PC-3 (cell line): Measurements from ENCODE around the gene LAYN. TPM values are rescaled to one million over a fixed set of nuclear protein-coding genes. Genes with fewer than 3 reads are reported as not detected.
A peak's percentile ranks its signal among the peaks of the same experiment; 100 is the strongest.

ENCODE experiments used
- ATAC-seq: fragments of 200-7000 bp; cut with Tn5 transposase; 2 replicates; pipeline ENCODE4 v1.9.1; 2020; ENCODE audit warnings: mild to moderate bottlenecking, moderate library complexity
- BruUV-seq: library from RNA; stranded (reverse); fragments of 400-500 nt; replicated peaks from 2 replicates; lab custom pipeline; 2021; lab: Mats Ljungman, UMichigan
- CTCF ChIA-PET: fragments of 300-600 bp; sonication (Branson Sonifier 250); formaldehyde crosslinking; loops from one replicate; lab custom pipeline; 2022; ENCODE audit warnings: antibody characterized with exemption; lab: Charles Lee
- POLR2A ChIA-PET: fragments of 300-600 bp; sonication (Branson Sonifier 250); formaldehyde crosslinking; loops from one replicate; lab custom pipeline; 2022; ENCODE audit warnings: antibody characterized with exemption; ENCODE audit not compliant: unreplicated experiment; lab: Charles Lee
- DNase-seq: peaks from one replicate; pipeline ENCODE4 v3.0.0-alpha.2; 2015
- H2AFZ ChIP-seq: fragments of 300-600 bp; sonication (generic); 2 replicates; pipeline ENCODE4 v1.6.0; 2016; ENCODE audit warnings: antibody characterized with exemption, low read length
- H3F3A ChIP-seq: fragments of 300-600 bp; sonication (generic); one replicate; pipeline ENCODE4 v1.6.0; 2017; ENCODE audit warnings: antibody characterized with exemption, low read length, control low read depth, mild to moderate bottlenecking; ENCODE audit not compliant: unreplicated experiment
- H3K27ac ChIP-seq: fragments of 300-600 bp; sonication (generic); 2 replicates; pipeline ENCODE4 v1.5.1; 2016; ENCODE audit warnings: mild to moderate bottlenecking, low read length
- H3K27me3 ChIP-seq: fragments of 300-600 bp; sonication (generic); 2 replicates; pipeline ENCODE4 v1.6.1; 2016; ENCODE audit warnings: low read length, mixed read lengths
- H3K36me3 ChIP-seq: fragments of 300-600 bp; sonication (generic); 2 replicates; pipeline ENCODE4 v1.6.1; 2016; ENCODE audit warnings: low read depth, mixed run types, low read length, mixed read lengths
- H3K4me1 ChIP-seq: fragments of 300-600 bp; sonication (generic); 2 replicates; pipeline ENCODE4 v1.5.1; 2016; ENCODE audit warnings: low read length; ENCODE audit not compliant: insufficient read depth
- H3K4me2 ChIP-seq: fragments of 300-600 bp; sonication (generic); 2 replicates; pipeline ENCODE4 v1.6.0; 2016; ENCODE audit warnings: low read length
- H3K4me3 ChIP-seq: fragments of 300-600 bp; sonication (generic); 2 replicates; pipeline ENCODE4 v1.5.1; 2016; ENCODE audit warnings: mild to moderate bottlenecking, low read length, mixed read lengths
- H3K79me2 ChIP-seq: fragments of 300-600 bp; sonication (generic); 2 replicates; pipeline ENCODE4 v1.6.1; 2017; ENCODE audit warnings: low read length, mixed read lengths
- H3K9ac ChIP-seq: fragments of 300-600 bp; sonication (generic); 2 replicates; pipeline ENCODE4 v1.6.0; 2016; ENCODE audit warnings: mild to moderate bottlenecking, low read length
- H3K9me2 ChIP-seq: fragments of 300-600 bp; sonication (generic); replicated peaks from 2 replicates; pipeline ENCODE4 v1.6.1; 2016; ENCODE audit warnings: mixed run types, low read length, mixed read lengths
- H3K9me3 ChIP-seq: fragments of 300-600 bp; sonication (generic); 2 replicates; pipeline ENCODE4 v1.6.1; 2016; ENCODE audit warnings: low read length, mixed read lengths
- H4K20me1 ChIP-seq: fragments of 300-600 bp; sonication (generic); 2 replicates; pipeline ENCODE4 v1.6.1; 2016; ENCODE audit warnings: low read length, mixed read lengths
- CTCF ChIP-seq: fragments of 300-600 bp; sonication (generic); conservative IDR thresholded peaks from 2 replicates; pipeline ENCODE4 v1.5.1; 2017; ENCODE audit warnings: antibody characterized with exemption, low read depth, mild to moderate bottlenecking, low read length
- EZH2 ChIP-seq: fragments of 300-600 bp; sonication (generic); IDR thresholded peaks from one replicate; pipeline ENCODE4 v1.6.1; 2017; ENCODE audit warnings: antibody characterized with exemption, mild to moderate bottlenecking, low read length; ENCODE audit not compliant: unreplicated experiment
- EZH2phosphoT487 ChIP-seq: fragments of 300-600 bp; sonication (generic); IDR thresholded peaks from 2 replicates; pipeline ENCODE4 v1.6.1; 2018; ENCODE audit warnings: mild to moderate bottlenecking, antibody characterized with exemption, low read length, borderline replicate concordance
- intact Hi-C: fragments of 100-400 bp; cut with micrococcal nuclease; formaldehyde crosslinking; loops from 2 replicates; pipeline ENCODE4 v1.9.0; 2023
- total RNA-seq: library from RNA; depleted of rRNA; stranded (reverse); fragments of >200 nt; gene quantifications from 2 replicates; pipeline ENCODE4 v1.2.3, GENCODE V29; 2014

The LAYN gene
- total RNA-seq, 1 experiment from 2014 or later, result 0.47 TPM

DNA sequence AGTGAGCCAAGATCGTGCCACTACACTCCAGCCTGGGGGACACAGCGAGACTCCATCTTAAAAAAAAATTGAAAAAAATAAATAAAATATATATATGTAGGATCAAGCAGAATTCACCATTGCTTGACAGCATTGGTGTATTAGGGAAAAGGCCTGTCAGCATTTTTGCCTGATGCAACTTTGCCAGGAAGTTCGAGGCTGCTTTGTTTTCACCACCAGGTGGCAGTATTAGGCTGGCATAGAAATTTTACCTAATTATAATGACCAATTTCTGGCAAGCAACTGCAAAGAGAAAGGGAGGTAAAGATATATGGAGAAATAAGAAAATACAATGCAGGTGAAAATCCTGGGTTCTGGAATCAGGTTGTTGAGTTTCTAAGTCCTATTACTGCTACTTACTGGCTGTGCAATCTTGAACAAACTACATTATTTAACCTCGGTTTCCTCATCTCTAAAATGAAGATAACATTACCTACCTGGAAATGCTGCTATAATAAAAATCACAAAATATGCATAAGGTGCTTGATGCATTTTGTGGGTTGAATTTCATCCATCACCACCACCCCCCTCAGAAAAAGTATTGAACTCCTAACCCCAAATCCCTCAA, 24.7 kb downstream of the LAYN start:
- no peaks in the 10 kb centered on the region for H3K27me3 ChIP-seq
- H3K9me3 ChIP-seq, result no peaks in the 10 kb centered on the region
- no peak for TF ChIP-seq EZH2phosphoT487
- TF ChIP-seq CTCF, result peak; percentile 88
- no peak for TF ChIP-seq EZH2
- no peak overlapping the region for H3K27ac ChIP-seq
- H3K9me2 ChIP-seq, result no peaks in the 10 kb centered on the region
- H3K4me2 ChIP-seq, result no peak overlapping the region
- peaks cover 32% of the 10 kb centered on the region for H3K4me1 ChIP-seq
- ChIA-PET POLR2A (no interaction called here), CTCF (no interaction called here)
- no peaks in the 10 kb centered on the region for H4K20me1 ChIP-seq
- no TSS peak for BruUV-seq
- H3K36me3 ChIP-seq, result no peaks in the 10 kb centered on the region
- no peak overlapping the region for H3K9ac ChIP-seq
- intact Hi-C loops, result loop anchor here (1.0 kb wide), 3 partner anchors 21 to 212 kb away; no protein-coding TSS in a partner anchor
- H3F3A ChIP-seq, result peaks cover 18% of the 10 kb centered on the region
- no peak overlapping the region for H2AFZ ChIP-seq
- no peak overlapping the region for H3K4me3 ChIP-seq
- DNase-seq (peak; percentile 94), ATAC-seq (no peak)
- no peaks in the 10 kb centered on the region for H3K79me2 ChIP-seq

- no peak for ATAC-seq
- H3F3A ChIP-seq, result peaks cover 10% of the 10 kb centered on the region
- no peak for TF ChIP-seq EZH2phosphoT487
- H3K27ac ChIP-seq, result no peak overlapping the region
- H3K27me3 ChIP-seq, result no peaks in the 10 kb centered on the region
- H4K20me1 ChIP-seq, result no peaks in the 10 kb centered on the region
- no peak overlapping the region for H3K4me3 ChIP-seq
- no peaks in the 10 kb centered on the region for H3K9me3 ChIP-seq
- H3K4me1 ChIP-seq, result peaks cover 21% of the 10 kb centered on the region
- H2AFZ ChIP-seq, result no peak overlapping the region
- H3K4me2 ChIP-seq, result no peak overlapping the region
- no peaks in the 10 kb centered on the region for H3K9me2 ChIP-seq
- no peaks in the 10 kb centered on the region for H3K79me2 ChIP-seq
- intact Hi-C loops, result no loop called here
- no peaks in the 10 kb centered on the region for H3K36me3 ChIP-seq
- no TSS peak for BruUV-seq
- ChIA-PET POLR2A (no interaction called here), CTCF (no interaction called here)
- no peak overlapping the region for H3K9ac ChIP-seq
- DNase-seq, result no peak
Measured at GRCh38 chr11:111566324-111566723, 25.8 kb downstream of the LAYN start.

DNA sequence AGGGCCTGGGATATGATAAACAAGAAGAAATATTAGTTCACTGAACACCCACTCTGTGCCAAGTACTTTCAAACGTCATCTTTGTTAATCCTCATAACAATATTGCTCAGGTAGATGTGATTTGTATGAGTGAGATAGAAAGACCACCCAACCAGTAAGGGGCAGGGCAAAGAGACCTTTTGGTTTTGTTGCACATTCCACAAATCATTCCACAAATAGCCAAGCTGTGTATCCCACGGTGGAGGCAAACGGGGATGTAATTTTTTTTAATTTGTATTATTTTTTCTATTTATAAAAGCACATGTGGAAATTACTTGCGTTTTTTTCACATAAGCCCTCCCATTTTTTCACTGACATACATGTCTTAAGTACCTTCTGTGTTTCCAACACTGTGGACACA, 29.0 kb downstream of the LAYN start:
- POLR2A ChIA-PET, result no interaction called here
- no peak overlapping the region for H3K4me2 ChIP-seq
- CTCF ChIA-PET, result no interaction called here

More for the DNA sequence above, 29.0 kb downstream of the LAYN start:
- Histone ChIP-seq H3K9ac (no peak overlapping the region), H2AFZ (no peak overlapping the region), H3K27ac (no peak overlapping the region), H4K20me1 (no peaks in the 10 kb centered on the region), H3K27me3 (no peaks in the 10 kb centered on the region), H3K79me2 (no peaks in the 10 kb centered on the region), H3K9me2 (no peaks in the 10 kb centered on the region), H3K4me3 (no peak overlapping the region), H3F3A (no peaks in the 10 kb centered on the region), H3K4me1 (peaks cover 7% of the 10 kb centered on the region), H3K36me3 (no peaks in the 10 kb centered on the region), H3K9me3 (no peaks in the 10 kb centered on the region)
- TF ChIP-seq CTCF, result no peak
- no peak for TF ChIP-seq EZH2phosphoT487
- no peak for TF ChIP-seq EZH2
- DNase-seq (no peak), ATAC-seq (no peak)
- BruUV-seq, result no TSS peak
- intact Hi-C loops, result no loop called here
